ENCODE measurements around the gene ADCY9. TPM values are rescaled to one million over a fixed set of nuclear protein-coding genes. Genes with fewer than 3 reads are reported as not detected.

Gene ADCY9
- polyA plus RNA-seq, 1 donor from 2014 or later: 6.3 TPM

- TF ChIP-seq CTCF (IDR thresholded peaks at IDR 0.05; ENCODE audit: poor library complexity, severe bottlenecking): no peak
- TF ChIP-seq POLR2AphosphoS5 (IDR thresholded peaks at IDR 0.05): no peak
- no peak for TF ChIP-seq RAD21 (conservative IDR thresholded peaks at IDR 0.05)
- TF ChIP-seq SMC3 (conservative IDR thresholded peaks at IDR 0.05; ENCODE audit: poor library complexity): no peak
- no peak for TF ChIP-seq REST (IDR thresholded peaks at IDR 0.05; ENCODE audit: borderline replicate concordance)
- no peak for TF ChIP-seq EZH2 (IDR thresholded peaks at IDR 0.05; ENCODE audit: borderline replicate concordance, insufficient read depth, low read length, poor library complexity, severe bottlenecking)
- no peak for TF ChIP-seq TAF1 (IDR thresholded peaks at IDR 0.05; ENCODE audit: low read depth)
- TF ChIP-seq MXI1 (conservative IDR thresholded peaks at IDR 0.05; ENCODE audit: poor library complexity, severe bottlenecking): no peak
- TF ChIP-seq EP300 (conservative IDR thresholded peaks at IDR 0.05; ENCODE audit: poor library complexity, severe bottlenecking): no peak
- no peak overlapping the region for H3K9ac ChIP-seq (ENCODE audit: low read length)
- no peaks in the 10 kb centered on the region for H3K79me2 ChIP-seq (replicated peaks; ENCODE audit: insufficient read depth, low read length)
- H3K9me3 ChIP-seq (ENCODE audit: low read length): no peaks in the 10 kb centered on the region
- no peaks in the 10 kb centered on the region for H3K27me3 ChIP-seq (ENCODE audit: insufficient read depth, low read depth, low read length)
- no peak overlapping the region for H3K4me2 ChIP-seq (ENCODE audit: low read length)
- H3K9me2 ChIP-seq (ENCODE audit: insufficient read depth, low read length): no peaks in the 10 kb centered on the region
- no peak overlapping the region for H3K27ac ChIP-seq (ENCODE audit: low read length)
- H3K36me3 ChIP-seq (ENCODE audit: insufficient read depth, low read length): no peaks in the 10 kb centered on the region
- no peak overlapping the region for H2AFZ ChIP-seq (ENCODE audit: low read depth, low read length)
- no peaks in the 10 kb centered on the region for H3F3A ChIP-seq (ENCODE audit: insufficient read depth, low read length, poor library complexity, severe bottlenecking)
- no peak overlapping the region for H3K4me3 ChIP-seq (ENCODE audit: low read length)
- H4K20me1 ChIP-seq (ENCODE audit: insufficient read depth): no peaks in the 10 kb centered on the region
Measured at GRCh38 chr16:3982216-3982615, 134.0 kb downstream of the ADCY9 start.

- H4K20me1 ChIP-seq (ENCODE audit: insufficient read depth): no peaks in the 10 kb centered on the region
- H3K9me2 ChIP-seq (ENCODE audit: insufficient read depth, low read length): no peaks in the 10 kb centered on the region
- no peak overlapping the region for H3K4me2 ChIP-seq (ENCODE audit: low read length)
- H3K9me3 ChIP-seq (ENCODE audit: low read length): no peaks in the 10 kb centered on the region
- H3K27me3 ChIP-seq (ENCODE audit: insufficient read depth, low read depth, low read length): no peaks in the 10 kb centered on the region
- no peaks in the 10 kb centered on the region for H3K36me3 ChIP-seq (ENCODE audit: insufficient read depth, low read length)
- H3K9ac ChIP-seq (ENCODE audit: low read length): no peak overlapping the region
- H2AFZ ChIP-seq (ENCODE audit: low read depth, low read length): no peak overlapping the region
- no peaks in the 10 kb centered on the region for H3K79me2 ChIP-seq (replicated peaks; ENCODE audit: insufficient read depth, low read length)
- TF ChIP-seq TAF1 (IDR thresholded peaks at IDR 0.05; ENCODE audit: low read depth) (no peak), SMC3 (conservative IDR thresholded peaks at IDR 0.05; ENCODE audit: poor library complexity) (no peak), MXI1 (conservative IDR thresholded peaks at IDR 0.05; ENCODE audit: poor library complexity, severe bottlenecking) (no peak), RAD21 (conservative IDR thresholded peaks at IDR 0.05) (no peak), CTCF (IDR thresholded peaks at IDR 0.05; ENCODE audit: poor library complexity, severe bottlenecking) (no peak), POLR2AphosphoS5 (IDR thresholded peaks at IDR 0.05) (no peak), EP300 (conservative IDR thresholded peaks at IDR 0.05; ENCODE audit: poor library complexity, severe bottlenecking) (no peak), REST (IDR thresholded peaks at IDR 0.05; ENCODE audit: borderline replicate concordance) (no peak), EZH2 (IDR thresholded peaks at IDR 0.05; ENCODE audit: borderline replicate concordance, insufficient read depth, low read length, poor library complexity, severe bottlenecking) (no peak)
- H3K4me3 ChIP-seq (ENCODE audit: low read length): no peak overlapping the region
- no peaks in the 10 kb centered on the region for H3F3A ChIP-seq (ENCODE audit: insufficient read depth, low read length, poor library complexity, severe bottlenecking)
- no peak overlapping the region for H3K27ac ChIP-seq (ENCODE audit: low read length)
Measured at GRCh38 chr16:3980253-3981111, 135.8 kb downstream of the ADCY9 start.

Measured in neural cell (in vitro differentiated cells).